Embryonic facial prominence (tissue), 1 donor: ENCODE results near the gene DCP1B.

Experiments
- DNase-seq: peaks from one replicate; pipeline ENCODE4 v3.0.0-alpha.2; 2016; ENCODE audit errors: extremely low spot score

The DCP1B gene

GRCh38 chr12:1935242-1935641 is 69.0 kb downstream of the DCP1B start:
- DNase-seq: no peak

GRCh38 chr12:1934831-1935230 is 69.4 kb downstream of the DCP1B start:
- DNase-seq: no peak

GRCh38 chr12:1934068-1934467 is 70.2 kb downstream of the DCP1B start:
- no peak for DNase-seq

GRCh38 chr12:1933342-1934051 is 70.8 kb downstream of the DCP1B start:
- DNase-seq: no peak

GRCh38 chr12:1932264-1932777 is 71.9 kb downstream of the DCP1B start:
- DNase-seq: no peak

- no peak for DNase-seq
Observed at GRCh38 chr12:1931642-1932041, 72.6 kb downstream of the DCP1B start.

GRCh38 chr12:1930803-1931597 is 73.3 kb downstream of the DCP1B start:
- no peak for DNase-seq

GRCh38 chr12:1929985-1930802 is 74.1 kb downstream of the DCP1B start:
- no peak for DNase-seq

GRCh38 chr12:1929241-1929984 is 74.8 kb downstream of the DCP1B start:
- no peak for DNase-seq

- no peak for DNase-seq
Observed at GRCh38 chr12:1928439-1929121, 75.7 kb downstream of the DCP1B start.

GRCh38 chr12:1927751-1928351 is 76.4 kb downstream of the DCP1B start:
- DNase-seq: no peak

- no peak for DNase-seq
Observed at GRCh38 chr12:1927051-1927680, 77.1 kb downstream of the DCP1B start.

GRCh38 chr12:1926251-1926657 is 78.0 kb downstream of the DCP1B start:
- no peak for DNase-seq

- DNase-seq: no peak
Observed at GRCh38 chr12:1925684-1926006, 78.6 kb downstream of the DCP1B start.

GRCh38 chr12:1924996-1925683 is 79.1 kb downstream of the DCP1B start:
- DNase-seq: no peak

- DNase-seq: no peak
Observed at GRCh38 chr12:1922985-1923384, 81.3 kb downstream of the DCP1B start.

GRCh38 chr12:1922075-1922709 is 82.1 kb downstream of the DCP1B start:
- DNase-seq: no peak

GRCh38 chr12:1920971-1921370 is 83.3 kb downstream of the DCP1B start:
- DNase-seq: no peak

GRCh38 chr12:1920436-1920835 is 83.8 kb downstream of the DCP1B start:
- DNase-seq: no peak
